ENCODE measurements around the gene BMI1.
A peak's percentile ranks its signal among the peaks of the same experiment; 100 is the strongest.
"Not testable (repeated sequence)": the region's sequence is repeated elsewhere in the genome, so short reads cannot be mapped to it uniquely, and the experiment has no call there.

Gene BMI1

DNA sequence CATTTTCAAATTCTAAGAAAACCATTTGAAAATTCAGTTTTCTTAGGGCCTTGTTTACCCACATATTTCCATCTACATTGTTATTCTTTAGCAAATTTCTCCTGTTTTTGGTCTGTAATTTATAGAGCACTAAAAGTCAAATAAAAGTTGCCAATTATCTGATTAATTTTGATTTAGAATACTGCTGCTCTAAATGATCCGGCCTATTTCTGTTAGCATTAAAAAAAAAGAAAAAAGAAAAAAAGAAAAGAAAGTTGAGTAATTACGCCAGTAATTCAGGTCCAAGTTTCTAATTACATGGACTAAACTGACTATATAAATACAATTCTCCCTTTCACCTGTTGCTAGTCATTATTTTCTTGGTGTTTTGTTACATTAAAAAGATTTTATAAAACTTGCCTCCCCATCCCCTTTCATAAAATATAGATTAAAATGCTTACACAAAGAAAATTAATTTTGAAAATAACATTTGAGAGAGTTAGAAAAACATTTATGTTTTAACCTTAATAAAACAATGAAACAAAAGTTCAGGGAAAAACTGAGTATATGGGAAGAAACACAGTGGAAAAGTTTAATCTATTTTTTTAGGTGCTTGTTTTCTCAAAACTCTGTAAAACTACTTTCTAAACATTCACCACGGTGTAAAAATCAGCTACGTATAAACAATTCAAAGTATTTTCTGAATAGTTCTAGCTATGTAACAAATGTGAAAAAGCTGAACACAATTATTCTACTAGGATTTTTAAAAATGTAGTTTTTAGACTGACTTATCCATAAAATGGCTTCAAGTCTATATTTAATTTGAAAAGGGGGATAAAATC lies 11.5 kb upstream of the BMI1 start:
- Histone ChIP-seq H3K27ac (ENCODE audit: low read length) (no peak overlapping the region), H3K4me1 (ENCODE audit: control insufficient read depth in 1 of 2, insufficient read depth in 2 of 2, low read length in 2 of 2) (no peaks in the 10 kb centered on the region), H3K4me3 (ENCODE audit: low read depth in 1 of 2, low read length in 2 of 2) (no peak overlapping the region), H3K9me3 (ENCODE audit: control insufficient read depth in 1 of 2, low read length in 2 of 2) (no peaks in the 10 kb centered on the region), H3K36me3 (ENCODE audit: control insufficient read depth in 1 of 2, insufficient read depth in 2 of 2, low read length in 2 of 2) (no peaks in the 10 kb centered on the region), H3K27me3 (ENCODE audit: low read depth, low read length) (no peaks in the 10 kb centered on the region)

DNA sequence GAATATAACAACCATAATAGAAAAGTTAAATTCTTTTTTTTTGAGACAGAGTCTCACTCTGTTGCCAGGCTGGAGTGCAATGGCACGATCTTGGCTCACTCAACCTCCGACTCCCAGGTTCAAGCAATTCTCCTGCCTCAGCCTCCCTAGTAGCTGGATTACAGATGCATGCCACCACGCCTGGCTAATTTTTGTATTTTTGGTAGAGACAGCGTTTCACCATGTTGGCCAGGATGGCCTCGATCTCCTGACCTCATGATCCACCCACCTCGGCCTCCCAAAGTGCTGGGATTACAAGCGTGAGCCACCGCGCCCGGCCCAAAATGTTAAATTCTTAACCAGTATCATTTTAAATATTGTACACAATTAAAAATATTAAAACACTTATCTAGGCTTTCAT lies 10.9 kb upstream of the BMI1 start:
- not testable (repeated sequence) for H3K27me3 ChIP-seq (ENCODE audit: low read depth, low read length); H3K36me3 ChIP-seq (ENCODE audit: control insufficient read depth in 1 of 2, insufficient read depth in 2 of 2, low read length in 2 of 2); H3K4me3 ChIP-seq (ENCODE audit: low read depth in 1 of 2, low read length in 2 of 2); H3K9me3 ChIP-seq (ENCODE audit: control insufficient read depth in 1 of 2, low read length in 2 of 2); H3K27ac ChIP-seq (ENCODE audit: low read length); H3K4me1 ChIP-seq (ENCODE audit: control insufficient read depth in 1 of 2, insufficient read depth in 2 of 2, low read length in 2 of 2)

GRCh38 chr10:22310928-22311327 lies 10.0 kb upstream of the BMI1 start:
- Histone ChIP-seq H3K27ac (ENCODE audit: low read length) (no peak overlapping the region), H3K27me3 (ENCODE audit: low read depth, low read length) (no peaks in the 10 kb centered on the region), H3K4me3 (ENCODE audit: low read depth in 1 of 2, low read length in 2 of 2) (no peak overlapping the region), H3K36me3 (ENCODE audit: control insufficient read depth in 1 of 2, insufficient read depth in 2 of 2, low read length in 2 of 2) (no peaks in the 10 kb centered on the region), H3K4me1 (ENCODE audit: control insufficient read depth in 1 of 2, insufficient read depth in 2 of 2, low read length in 2 of 2) (peaks cover 5 to 6% of the 10 kb centered on the region in 2 donors), H3K9me3 (ENCODE audit: control insufficient read depth in 1 of 2, low read length in 2 of 2) (no peaks in the 10 kb centered on the region)

DNA sequence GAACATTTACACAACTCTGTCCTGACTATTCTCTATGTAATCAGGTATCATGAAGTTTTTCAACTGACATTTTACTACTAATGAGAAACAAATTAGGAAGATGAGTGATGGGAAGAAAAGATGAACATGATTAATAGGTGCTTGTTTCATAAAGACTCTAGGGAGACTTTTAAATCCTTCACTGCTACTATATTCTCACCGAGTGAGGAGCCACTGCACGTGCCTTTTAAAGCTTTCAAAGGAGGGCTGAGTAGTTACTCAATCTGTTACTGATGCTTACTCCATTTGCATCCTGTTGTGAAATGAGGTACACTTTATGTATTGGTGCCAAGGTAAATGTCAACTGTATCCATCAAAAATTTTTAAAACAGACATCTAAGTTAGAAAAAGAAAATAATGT lies 6.0 kb upstream of the BMI1 start:
- no peaks in the 10 kb centered on the region for H3K9me3 ChIP-seq (ENCODE audit: control insufficient read depth in 1 of 2, low read length in 2 of 2)
- H3K4me1 ChIP-seq (ENCODE audit: control insufficient read depth in 1 of 2, insufficient read depth in 2 of 2, low read length in 2 of 2) = peaks cover 12 to 34% of the 10 kb centered on the region in 2 donors
- no peak overlapping the region for H3K27ac ChIP-seq (ENCODE audit: low read length)
- H3K36me3 ChIP-seq (ENCODE audit: control insufficient read depth in 1 of 2, insufficient read depth in 2 of 2, low read length in 2 of 2) = no peaks in the 10 kb centered on the region
- no peaks in the 10 kb centered on the region for H3K27me3 ChIP-seq (ENCODE audit: low read depth, low read length)
- no peak overlapping the region for H3K4me3 ChIP-seq (ENCODE audit: low read depth in 1 of 2, low read length in 2 of 2)

DNA sequence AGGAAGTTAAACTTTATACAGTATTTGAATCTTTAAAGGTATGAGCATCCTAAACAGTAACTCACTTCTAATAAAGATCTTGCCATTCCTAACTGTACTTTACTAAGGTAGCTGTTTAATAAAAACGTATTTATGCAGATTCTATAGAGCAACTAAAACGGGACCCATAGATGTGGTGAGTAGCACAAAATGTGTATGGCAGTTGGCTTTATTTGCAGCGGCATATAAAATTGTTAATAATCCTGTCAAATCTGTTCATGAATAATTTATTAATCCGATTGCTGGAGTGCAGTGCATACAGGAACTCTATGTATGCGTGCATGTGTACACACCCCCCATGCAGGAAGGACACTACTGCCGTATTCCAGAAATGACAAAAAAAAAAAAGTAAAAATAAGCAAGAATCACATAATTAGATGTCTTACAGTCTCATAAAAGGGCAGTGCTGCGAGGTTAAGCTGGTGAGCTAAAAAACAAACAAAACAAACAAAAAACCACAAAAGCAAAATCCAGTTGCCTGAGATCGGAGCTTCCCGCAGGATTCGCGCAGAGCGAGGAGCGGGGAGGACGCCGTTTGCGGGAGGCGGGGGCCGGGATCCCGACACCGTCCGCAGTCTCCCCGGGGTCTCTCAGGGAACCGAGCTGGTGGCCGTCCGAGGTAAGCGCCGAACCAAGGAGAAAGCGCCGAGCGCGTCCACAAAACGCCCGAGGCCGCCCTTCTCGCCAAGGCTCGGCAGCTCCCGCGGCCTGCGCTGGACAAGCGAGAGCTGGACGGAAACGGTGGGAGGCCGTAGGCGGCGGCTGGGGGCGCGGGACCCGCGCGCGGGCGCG lies 5.2 kb upstream of the BMI1 start:
- Histone ChIP-seq H3K27ac (ENCODE audit: low read length) (peak overlapping the region; percentile 89), H3K9me3 (ENCODE audit: control insufficient read depth in 1 of 2, low read length in 2 of 2) (no peaks in the 10 kb centered on the region), H3K4me1 (ENCODE audit: control insufficient read depth in 1 of 2, insufficient read depth in 2 of 2, low read length in 2 of 2) (peaks cover 12 to 38% of the 10 kb centered on the region in 2 donors)

DNA sequence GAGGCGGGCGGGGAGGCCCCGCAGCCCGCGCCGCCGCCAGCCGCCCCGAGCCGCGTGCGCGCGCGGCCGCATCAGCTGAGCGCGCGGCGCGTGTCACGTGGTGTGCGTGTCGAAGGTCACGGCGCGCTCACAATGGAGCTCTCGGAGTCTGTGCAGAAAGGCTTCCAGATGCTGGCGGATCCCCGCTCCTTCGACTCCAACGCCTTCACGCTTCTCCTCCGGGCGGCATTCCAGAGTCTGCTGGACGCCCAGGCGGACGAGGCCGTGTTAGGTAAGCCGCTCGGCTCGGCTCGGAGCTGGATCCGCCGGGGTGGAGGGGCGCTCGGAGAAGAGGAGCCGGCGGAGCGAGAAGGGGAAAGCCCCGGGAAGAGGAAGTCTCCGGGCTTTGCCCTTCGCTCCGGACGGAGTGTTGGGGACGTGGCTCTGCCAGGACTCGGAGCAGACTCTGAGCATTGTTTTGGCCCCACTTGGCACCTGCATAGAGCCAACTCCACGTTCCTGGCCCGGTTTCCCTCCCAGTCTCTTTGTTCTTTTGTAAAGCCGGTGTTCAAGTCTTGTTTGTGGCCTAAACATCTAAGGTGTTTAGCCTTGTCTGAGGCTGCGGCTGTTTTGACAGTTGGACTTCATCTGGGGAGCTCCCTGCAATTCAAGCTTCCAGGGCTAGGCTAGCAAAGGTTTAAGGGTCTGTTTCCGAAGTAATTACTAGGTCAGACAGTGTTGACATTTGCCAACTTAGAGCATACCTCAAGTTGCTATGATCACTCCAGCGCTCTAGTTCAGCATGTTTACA lies 4.4 kb upstream of the BMI1 start, which contains the start of gene COMMD3:
Gene COMMD3 (plus strand): TSS at position 103 of the 790 bp plus-strand sequence. CDS start 30 bp downstream, at position 133.
- Histone ChIP-seq H3K27me3 (ENCODE audit: low read depth, low read length) (no peaks in the 10 kb centered on the region), H3K4me1 (ENCODE audit: control insufficient read depth in 1 of 2, insufficient read depth in 2 of 2, low read length in 2 of 2) (peaks cover 12 to 38% of the 10 kb centered on the region in 2 donors), H3K27ac (ENCODE audit: low read length) (peak within 1 kb of the TSS; percentile 99)

More for the DNA sequence above, 5.2 kb upstream of the BMI1 start:
- H3K27me3 ChIP-seq (ENCODE audit: low read depth, low read length) = no peaks in the 10 kb centered on the region
- H3K4me3 ChIP-seq (ENCODE audit: low read depth in 1 of 2, low read length in 2 of 2) = peak overlapping the region; percentile 84 to 92
- H3K36me3 ChIP-seq (ENCODE audit: control insufficient read depth in 1 of 2, insufficient read depth in 2 of 2, low read length in 2 of 2) = no peaks in the 10 kb centered on the region

DNA sequence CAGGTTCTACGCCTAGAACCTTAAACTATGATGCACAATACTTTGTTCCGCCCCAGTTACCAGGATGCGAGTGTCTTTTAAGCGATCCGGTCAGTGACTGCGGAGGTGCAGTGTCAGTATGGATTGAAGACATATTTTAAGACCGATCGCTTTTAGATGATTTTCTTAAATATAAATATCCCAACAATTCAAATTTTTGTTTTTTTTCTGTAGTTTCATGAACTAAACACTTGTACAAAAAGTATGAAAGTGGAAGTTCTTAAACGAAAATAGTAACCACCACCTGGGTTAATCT lies 3.9 kb upstream of the BMI1 start:
- H3K4me1 ChIP-seq (ENCODE audit: control insufficient read depth in 1 of 2, insufficient read depth in 2 of 2, low read length in 2 of 2) = peaks cover 12 to 38% of the 10 kb centered on the region in 2 donors
- no peaks in the 10 kb centered on the region for H3K9me3 ChIP-seq (ENCODE audit: control insufficient read depth in 1 of 2, low read length in 2 of 2)
- no peaks in the 10 kb centered on the region for H3K36me3 ChIP-seq (ENCODE audit: control insufficient read depth in 1 of 2, insufficient read depth in 2 of 2, low read length in 2 of 2)
- peak overlapping the region; percentile 99 for H3K27ac ChIP-seq (ENCODE audit: low read length)
- H3K4me3 ChIP-seq (ENCODE audit: low read depth in 1 of 2, low read length in 2 of 2) = peak overlapping the region; percentile 92 to 94
- no peaks in the 10 kb centered on the region for H3K27me3 ChIP-seq (ENCODE audit: low read depth, low read length)

More for the DNA sequence above, 4.4 kb upstream of the BMI1 start, which contains the start of gene COMMD3:
- no peaks in the 10 kb centered on the region for H3K36me3 ChIP-seq (ENCODE audit: control insufficient read depth in 1 of 2, insufficient read depth in 2 of 2, low read length in 2 of 2)
- peak within 1 kb of the TSS; percentile 92 to 94 for H3K4me3 ChIP-seq (ENCODE audit: low read depth in 1 of 2, low read length in 2 of 2)
- no peaks in the 10 kb centered on the region for H3K9me3 ChIP-seq (ENCODE audit: control insufficient read depth in 1 of 2, low read length in 2 of 2)

DNA sequence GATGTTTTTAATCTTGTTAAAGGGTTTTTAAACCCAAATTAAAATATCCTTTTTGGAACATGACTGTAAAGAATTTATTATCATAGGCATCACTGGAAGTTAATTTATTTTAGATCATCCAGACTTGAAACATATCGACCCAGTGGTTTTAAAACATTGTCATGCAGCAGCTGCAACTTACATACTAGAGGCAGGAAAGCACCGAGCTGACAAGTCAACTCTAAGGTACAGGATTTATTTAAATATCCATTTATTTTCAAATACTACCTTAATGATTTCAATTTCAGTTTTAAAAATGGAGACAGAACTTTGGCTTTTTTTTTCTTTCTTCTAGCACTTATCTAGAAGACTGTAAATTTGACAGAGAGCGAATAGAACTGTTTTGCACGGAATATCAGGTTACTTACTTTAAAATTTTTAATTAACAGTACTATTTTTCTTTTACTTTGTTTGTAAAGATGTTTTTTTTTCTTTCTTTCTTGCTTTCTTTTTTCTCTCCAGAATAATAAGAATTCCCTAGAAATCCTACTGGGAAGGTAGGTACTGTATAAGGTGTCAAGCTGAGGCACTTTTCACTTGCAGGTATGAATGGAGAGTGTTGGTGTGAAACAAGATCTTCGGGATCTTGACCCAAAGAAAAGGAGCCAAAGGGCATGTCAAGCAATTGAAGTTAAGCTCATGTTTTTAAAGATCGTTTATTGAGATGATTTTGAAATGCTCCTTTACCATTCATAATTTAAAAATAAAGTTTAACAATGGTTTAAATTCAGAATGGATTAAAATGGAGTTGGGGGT lies 2.9 kb upstream of the BMI1 start:
- Histone ChIP-seq H3K4me3 (ENCODE audit: low read depth in 1 of 2, low read length in 2 of 2) (no peak overlapping the region), H3K27ac (ENCODE audit: low read length) (peak overlapping the region; percentile 2), H3K9me3 (ENCODE audit: control insufficient read depth in 1 of 2, low read length in 2 of 2) (no peaks in the 10 kb centered on the region), H3K27me3 (ENCODE audit: low read depth, low read length) (peaks cover 3% of the 10 kb centered on the region), H3K4me1 (ENCODE audit: control insufficient read depth in 1 of 2, insufficient read depth in 2 of 2, low read length in 2 of 2) (peaks cover 17 to 47% of the 10 kb centered on the region in 2 donors), H3K36me3 (ENCODE audit: control insufficient read depth in 1 of 2, insufficient read depth in 2 of 2, low read length in 2 of 2) (no peaks in the 10 kb centered on the region)

DNA sequence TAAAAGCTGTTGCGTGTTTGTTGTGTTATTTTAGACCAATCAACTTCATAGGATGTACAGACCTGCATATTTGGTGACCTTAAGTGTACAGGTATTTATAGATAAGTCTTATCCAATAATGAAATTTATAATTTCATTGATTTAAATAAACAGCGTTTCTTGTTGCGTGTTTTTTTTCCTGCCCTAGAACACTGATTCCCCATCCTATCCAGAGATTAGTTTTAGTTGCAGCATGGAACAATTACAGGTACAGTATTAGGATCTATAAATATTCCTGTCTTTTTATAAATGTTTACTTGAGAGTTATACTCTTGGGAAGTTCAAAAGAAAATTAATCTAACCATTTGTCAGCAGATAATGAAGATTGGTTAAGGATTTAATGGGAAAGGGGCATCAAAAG lies 2.1 kb upstream of the BMI1 start:
- Histone ChIP-seq H3K4me1 (ENCODE audit: control insufficient read depth in 1 of 2, insufficient read depth in 2 of 2, low read length in 2 of 2) (peaks cover 23 to 51% of the 10 kb centered on the region in 2 donors), H3K36me3 (ENCODE audit: control insufficient read depth in 1 of 2, insufficient read depth in 2 of 2, low read length in 2 of 2) (no peaks in the 10 kb centered on the region)

GRCh38 chr10:22319547-22319979 lies 1.3 kb upstream of the BMI1 start:
- H3K9me3 ChIP-seq (ENCODE audit: control insufficient read depth in 1 of 2, low read length in 2 of 2) = no peaks in the 10 kb centered on the region
- H3K27ac ChIP-seq (ENCODE audit: low read length) = peak overlapping the region; percentile 77
- peak overlapping the region in 1 of 2 donors; percentile 55 for H3K4me3 ChIP-seq (ENCODE audit: low read depth in 1 of 2, low read length in 2 of 2)
- H3K27me3 ChIP-seq (ENCODE audit: low read depth, low read length) = peaks cover 7% of the 10 kb centered on the region
- H3K4me1 ChIP-seq (ENCODE audit: control insufficient read depth in 1 of 2, insufficient read depth in 2 of 2, low read length in 2 of 2) = peaks cover 27 to 59% of the 10 kb centered on the region in 2 donors
- H3K36me3 ChIP-seq (ENCODE audit: control insufficient read depth in 1 of 2, insufficient read depth in 2 of 2, low read length in 2 of 2) = no peaks in the 10 kb centered on the region

More for the DNA sequence above, 2.1 kb upstream of the BMI1 start:
- Histone ChIP-seq H3K27me3 (ENCODE audit: low read depth, low read length) (peaks cover 7% of the 10 kb centered on the region), H3K4me3 (ENCODE audit: low read depth in 1 of 2, low read length in 2 of 2) (no peak overlapping the region), H3K27ac (ENCODE audit: low read length) (no peak overlapping the region), H3K9me3 (ENCODE audit: control insufficient read depth in 1 of 2, low read length in 2 of 2) (no peaks in the 10 kb centered on the region)
